NCI-H226 (cell line): ENCODE measurements around the gene FADD.
A peak's percentile ranks its signal among the peaks of the same experiment; 100 is the strongest.
"Not testable (repeated sequence)": the region's sequence is repeated elsewhere in the genome, so short reads cannot be mapped to it uniquely, and the experiment has no call there.

ENCODE experiments used
- DNase-seq: peaks from one replicate; pipeline ENCODE4 v3.0.0-alpha.2; 2015

Gene FADD

GRCh38 chr11:70205049-70205725, 2.1 kb downstream of the FADD start:
- DNase-seq = no peak

- DNase-seq = no peak
Observed at GRCh38 chr11:70205766-70206165, 2.7 kb downstream of the FADD start.

GRCh38 chr11:70206226-70206981, 3.3 kb downstream of the FADD start:
- no peak for DNase-seq

- no peak for DNase-seq
Observed at GRCh38 chr11:70206982-70207376, 3.9 kb downstream of the FADD start.

GRCh38 chr11:70207531-70208131, 4.5 kb downstream of the FADD start:
- no peak for DNase-seq

GRCh38 chr11:70209391-70209912, 6.4 kb downstream of the FADD start:
- no peak for DNase-seq

- peak; percentile 11 for DNase-seq
Observed at GRCh38 chr11:70210051-70210501, 7.0 kb downstream of the FADD start.

- no peak for DNase-seq
Observed at GRCh38 chr11:70210530-70210929, 7.4 kb downstream of the FADD start.

GRCh38 chr11:70212227-70212811, 9.2 kb downstream of the FADD start:
- peak; percentile 3 for DNase-seq

GRCh38 chr11:70217388-70217787, 14.3 kb downstream of the FADD start:
- DNase-seq = not testable (repeated sequence)

- not testable (repeated sequence) for DNase-seq
Observed at GRCh38 chr11:70218076-70218475, 15.0 kb downstream of the FADD start.

GRCh38 chr11:70220136-70220535, 17.0 kb downstream of the FADD start:
- no peak for DNase-seq

GRCh38 chr11:70220920-70221319, 17.8 kb downstream of the FADD start:
- peak; percentile 54 for DNase-seq

GRCh38 chr11:70225681-70226177, 22.6 kb downstream of the FADD start:
- no peak for DNase-seq

- DNase-seq = no peak
Observed at GRCh38 chr11:70226183-70226582, 23.1 kb downstream of the FADD start.

GRCh38 chr11:70226967-70227366, 23.9 kb downstream of the FADD start:
- no peak for DNase-seq

GRCh38 chr11:70229737-70230136, 26.6 kb downstream of the FADD start:
- DNase-seq = no peak

GRCh38 chr11:70230151-70230839, 27.2 kb downstream of the FADD start:
- DNase-seq = no peak

- no peak for DNase-seq
Observed at GRCh38 chr11:70230840-70231710, 28.0 kb downstream of the FADD start.

GRCh38 chr11:70233034-70233433, 29.9 kb downstream of the FADD start:
- peak; percentile 24 for DNase-seq

- DNase-seq = peak; percentile 99
Observed at GRCh38 chr11:70233511-70233934, 30.4 kb downstream of the FADD start.
